OCI-M1 (cell line): ENCODE data around the gene RBM39.
"Not testable (repeated sequence)": the region's sequence is repeated elsewhere in the genome, so short reads cannot be mapped to it uniquely, and the experiment has no call there.

Experiments
- DNase-seq: peaks from one replicate; lab custom pipeline; 2025; lab: John Stamatoyannopoulos, UW

Gene RBM39

GRCh38 chr20:35706591-35707529 lies 35.2 kb downstream of the RBM39 start:
- DNase-seq: not testable (repeated sequence)

- DNase-seq: not testable (repeated sequence)
These were observed 36.2 kb downstream of the RBM39 start for GRCh38 chr20:35705894-35706293.

GRCh38 chr20:35704514-35705261 lies 37.4 kb downstream of the RBM39 start:
- no peak for DNase-seq

GRCh38 chr20:35702824-35703695 lies 39.0 kb downstream of the RBM39 start:
- peak; percentile 18 for DNase-seq

- DNase-seq: peak; percentile 42
These were observed 39.8 kb downstream of the RBM39 start for GRCh38 chr20:35702051-35702823.

- DNase-seq: peak; percentile 47
These were observed 41.4 kb downstream of the RBM39 start for GRCh38 chr20:35700625-35701148.

GRCh38 chr20:35699957-35700624 lies 42.0 kb downstream of the RBM39 start:
- peak; percentile 59 for DNase-seq

- peak; percentile 92 for DNase-seq
These were observed 42.7 kb downstream of the RBM39 start, which contains the start of the genes NFS1 and ROMO1 for GRCh38 chr20:35699127-35699956. Gene NFS1 (minus strand): TSS chr20:35699352. CDS start chr20:35699288, 64 bp downstream. Gene ROMO1 (plus strand): TSS chr20:35699405. CDS start chr20:35699633, 228 bp downstream.

- peak; percentile 39 for DNase-seq
These were observed 43.5 kb downstream of the RBM39 start for GRCh38 chr20:35698298-35699126.

- DNase-seq: no peak
These were observed 44.3 kb downstream of the RBM39 start for GRCh38 chr20:35697696-35698297.

- no peak for DNase-seq
These were observed 46.1 kb downstream of the RBM39 start for GRCh38 chr20:35695978-35696377.

- DNase-seq: no peak
These were observed 46.8 kb downstream of the RBM39 start for GRCh38 chr20:35695245-35695749.

GRCh38 chr20:35690265-35690664 lies 51.8 kb downstream of the RBM39 start:
- DNase-seq: no peak

GRCh38 chr20:35686872-35687271 lies 55.2 kb downstream of the RBM39 start:
- DNase-seq: peak; percentile 14

- not testable (repeated sequence) for DNase-seq
These were observed 56.7 kb downstream of the RBM39 start for GRCh38 chr20:35685368-35685767.

- no peak for DNase-seq
These were observed 60.1 kb downstream of the RBM39 start for GRCh38 chr20:35681960-35682359.

- DNase-seq: peak; percentile 87
These were observed 61.4 kb downstream of the RBM39 start for GRCh38 chr20:35680452-35681183.
